Astrocyte (in vitro differentiated cells and primary cell): ENCODE data around the gene PTPRM.

Experiments
- EZH2 ChIP-seq: IDR thresholded peaks from 2 replicates; pipeline ENCODE4 v1.6.1; 2012; ENCODE audit warnings: mild to moderate bottlenecking, low read length, inconsistent platforms; ENCODE audit not compliant: insufficient read depth
- TF ChIP-seq, protein P1 (sequence below): IDR thresholded peaks from 2 replicates; pipeline ENCODE4 v1.5.1; 2011; ENCODE audit warnings: low read depth, mild to moderate bottlenecking, inconsistent platforms, low read length, moderate library complexity; ENCODE audit not compliant: insufficient read depth

DNA sequence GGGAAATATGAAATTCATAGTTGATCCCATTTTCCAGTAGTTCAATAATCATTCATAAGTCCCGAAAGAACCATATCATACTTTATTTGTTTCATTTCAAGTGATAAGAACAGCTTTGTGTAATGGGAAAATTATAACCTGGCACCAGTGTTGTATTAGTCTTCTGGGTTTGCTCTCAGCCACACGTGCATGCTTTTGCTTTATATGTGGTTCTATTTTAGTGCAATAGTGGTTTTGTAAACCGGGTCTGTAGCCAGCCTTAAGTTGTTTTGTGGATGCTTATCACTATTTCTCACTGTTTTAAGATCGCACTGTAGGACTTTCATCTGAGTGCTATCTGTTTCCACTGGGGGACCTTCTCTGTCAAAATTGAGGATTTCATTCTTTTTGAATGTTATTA is 203.8 kb downstream of the PTPRM start:
- TF ChIP-seq, protein P1, sequence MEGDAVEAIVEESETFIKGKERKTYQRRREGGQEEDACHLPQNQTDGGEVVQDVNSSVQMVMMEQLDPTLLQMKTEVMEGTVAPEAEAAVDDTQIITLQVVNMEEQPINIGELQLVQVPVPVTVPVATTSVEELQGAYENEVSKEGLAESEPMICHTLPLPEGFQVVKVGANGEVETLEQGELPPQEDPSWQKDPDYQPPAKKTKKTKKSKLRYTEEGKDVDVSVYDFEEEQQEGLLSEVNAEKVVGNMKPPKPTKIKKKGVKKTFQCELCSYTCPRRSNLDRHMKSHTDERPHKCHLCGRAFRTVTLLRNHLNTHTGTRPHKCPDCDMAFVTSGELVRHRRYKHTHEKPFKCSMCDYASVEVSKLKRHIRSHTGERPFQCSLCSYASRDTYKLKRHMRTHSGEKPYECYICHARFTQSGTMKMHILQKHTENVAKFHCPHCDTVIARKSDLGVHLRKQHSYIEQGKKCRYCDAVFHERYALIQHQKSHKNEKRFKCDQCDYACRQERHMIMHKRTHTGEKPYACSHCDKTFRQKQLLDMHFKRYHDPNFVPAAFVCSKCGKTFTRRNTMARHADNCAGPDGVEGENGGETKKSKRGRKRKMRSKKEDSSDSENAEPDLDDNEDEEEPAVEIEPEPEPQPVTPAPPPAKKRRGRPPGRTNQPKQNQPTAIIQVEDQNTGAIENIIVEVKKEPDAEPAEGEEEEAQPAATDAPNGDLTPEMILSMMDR = no peak
- TF ChIP-seq EZH2 = no peak
